KOPT-K1 (cell line): Measurements from ENCODE around the gene HDAC3.
"Not testable (repeated sequence)": the region's sequence is repeated elsewhere in the genome, so short reads cannot be mapped to it uniquely, and the experiment has no call there.

Source experiments
- H3K27ac ChIP-seq: fragments of 200-600 bp; sonication (generic); 2 replicates; pipeline ENCODE4 v1.5.1; 2016; ENCODE audit warnings: antibody characterized with exemption, mild to moderate bottlenecking, low read depth, low read length; ENCODE audit not compliant: poor library complexity, severe bottlenecking
- H3K36me3 ChIP-seq: fragments of 200-600 bp; sonication (generic); 2 replicates; pipeline ENCODE4 v1.5.1; 2017; ENCODE audit warnings: antibody characterized with exemption, mild to moderate bottlenecking, low read length, moderate library complexity; ENCODE audit not compliant: insufficient read depth
- H3K9me3 ChIP-seq: fragments of 200-600 bp; sonication (generic); 2 replicates; pipeline ENCODE4 v1.5.1; 2017; ENCODE audit warnings: antibody characterized with exemption, low read length, mild to moderate bottlenecking; ENCODE audit not compliant: insufficient read depth, poor library complexity, severe bottlenecking

The HDAC3 gene

GRCh38 chr5:141630570-141631140 is 6.0 kb downstream of the HDAC3 start:
- Histone ChIP-seq H3K36me3 (peaks cover 83% of the 10 kb centered on the region), H3K27ac (no peak overlapping the region), H3K9me3 (no peaks in the 10 kb centered on the region)

DNA sequence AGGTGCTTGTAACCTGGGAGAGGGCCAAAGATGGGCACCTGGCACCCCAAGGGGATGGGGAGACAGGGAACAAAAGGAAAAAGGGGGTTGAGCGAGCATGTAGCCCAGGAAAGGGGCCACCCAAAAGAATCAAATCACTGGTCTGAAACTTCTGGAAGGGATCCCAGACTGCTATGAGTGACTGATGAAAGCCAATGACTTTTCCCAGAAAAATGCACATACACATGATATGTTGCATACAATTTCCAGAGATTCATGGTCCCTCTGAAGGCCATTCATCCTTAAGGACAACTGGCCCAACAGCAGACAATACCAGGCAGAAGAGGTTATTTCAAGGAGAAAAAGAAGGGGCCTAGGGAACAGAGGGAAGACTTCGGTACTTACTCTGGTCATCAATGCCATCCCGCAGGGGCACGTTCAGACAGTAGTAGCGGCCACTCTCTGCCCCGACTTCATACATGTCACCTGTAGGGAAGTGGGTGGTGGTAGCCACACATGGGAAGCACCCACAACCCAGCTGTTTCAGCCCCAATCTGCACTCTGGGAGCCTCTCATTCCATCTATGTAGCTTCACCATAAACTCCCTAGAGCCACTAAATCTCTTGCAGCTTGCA is 8.4 kb downstream of the HDAC3 start:
- Histone ChIP-seq H3K36me3 (peaks cover 98% of the 10 kb centered on the region), H3K9me3 (no peaks in the 10 kb centered on the region), H3K27ac (no peak overlapping the region)

GRCh38 chr5:141623611-141624010 is 13.0 kb downstream of the HDAC3 start:
- Histone ChIP-seq H3K27ac (peak overlapping the region; percentile 52), H3K9me3 (no peaks in the 10 kb centered on the region), H3K36me3 (peaks cover 93% of the 10 kb centered on the region)

- peak overlapping the region; percentile 52 for H3K27ac ChIP-seq
- H3K9me3 ChIP-seq: no peaks in the 10 kb centered on the region
- peaks cover 89% of the 10 kb centered on the region for H3K36me3 ChIP-seq
Measured at GRCh38 chr5:141623186-141623585, 13.5 kb downstream of the HDAC3 start.

DNA sequence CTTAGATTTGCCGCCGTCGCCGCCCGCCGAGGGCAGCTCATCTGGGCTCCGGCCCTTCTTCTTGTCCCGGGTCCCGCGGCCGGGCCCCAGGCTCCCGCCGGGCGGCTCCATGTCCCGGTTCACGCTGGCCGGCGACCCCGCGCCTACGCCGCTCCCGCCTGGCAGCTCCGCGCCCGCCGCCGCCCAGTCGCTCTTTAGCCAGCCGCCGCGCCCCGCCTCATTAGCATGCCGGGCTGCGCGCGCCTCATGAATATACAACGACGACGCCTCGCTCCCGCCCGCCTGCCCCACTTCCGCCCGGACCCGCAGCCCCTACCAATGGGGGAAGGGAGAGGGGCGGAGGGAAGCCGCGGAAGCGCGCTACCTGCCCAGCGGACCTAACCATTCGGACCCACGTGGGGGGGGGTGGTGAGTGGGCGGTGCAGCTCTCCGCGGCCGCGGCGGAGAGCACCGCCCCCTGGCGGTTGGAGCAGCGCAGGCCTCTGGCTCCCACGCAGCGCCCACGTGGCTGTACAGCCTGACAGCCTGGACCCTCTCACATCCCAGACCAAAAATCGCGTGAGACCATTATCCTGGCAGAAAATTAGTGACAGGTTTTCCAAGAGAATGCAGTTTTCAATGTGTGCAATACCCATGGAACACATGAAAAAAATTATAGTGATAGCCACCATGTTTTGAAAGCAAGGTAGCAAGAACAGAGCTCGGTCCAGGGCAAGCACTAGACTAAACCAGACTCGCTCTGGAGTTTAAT is 17.7 kb downstream of the HDAC3 start, which contains the start of gene DIAPH1:
TSS of gene DIAPH1 (minus strand) at position 197 of the 751 bp plus-strand sequence. CDS start at position 111, 86 bp downstream.
- Histone ChIP-seq H3K27ac (peak within 1 kb of the TSS; percentile 92), H3K36me3 (peaks cover 62% of the 10 kb centered on the region)

DNA sequence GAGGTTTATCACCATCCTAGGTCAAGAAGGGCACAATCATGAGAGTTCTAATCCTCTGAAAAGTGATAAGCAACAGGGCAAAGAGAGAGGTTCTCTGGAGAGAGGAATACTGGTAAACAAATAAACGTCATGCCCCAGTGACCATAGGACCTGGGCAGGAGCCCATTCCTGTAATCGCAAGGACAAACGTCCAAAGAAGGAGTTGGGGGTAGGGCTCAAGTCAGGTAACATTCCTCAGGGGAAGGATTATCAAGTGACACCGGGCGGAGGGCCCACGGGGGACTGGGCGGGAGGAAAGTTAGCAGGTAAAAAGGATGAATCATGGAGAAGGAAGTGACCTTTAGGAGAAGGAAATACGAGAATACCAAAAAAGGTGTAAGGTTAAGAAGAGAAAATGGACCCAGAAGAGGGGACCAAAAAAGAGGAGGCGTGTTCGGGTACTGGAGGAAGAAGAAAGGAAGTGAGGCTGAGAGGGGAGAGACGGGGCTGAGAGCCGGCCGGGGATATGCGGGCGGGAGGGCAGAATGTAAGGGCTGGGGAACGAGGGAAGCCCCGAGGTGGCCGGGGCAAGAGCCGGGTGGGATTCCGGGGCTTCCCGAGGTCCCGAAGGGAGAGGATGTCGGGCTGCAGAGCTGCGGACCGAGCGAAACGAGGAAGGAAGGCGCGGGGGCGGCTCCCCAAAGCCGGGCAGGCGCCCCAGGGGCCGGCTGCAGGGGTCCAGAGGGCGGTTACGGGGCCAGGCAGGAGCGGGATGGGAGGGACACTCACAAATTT is 18.4 kb downstream of the HDAC3 start:
- peak overlapping the region; percentile 92 for H3K27ac ChIP-seq
- no peaks in the 10 kb centered on the region for H3K9me3 ChIP-seq
- H3K36me3 ChIP-seq: peaks cover 54% of the 10 kb centered on the region

More for the DNA sequence above, 17.7 kb downstream of the HDAC3 start, which contains the start of gene DIAPH1:
- H3K9me3 ChIP-seq: no peaks in the 10 kb centered on the region

GRCh38 chr5:141617682-141618029 is 19.0 kb downstream of the HDAC3 start:
- Histone ChIP-seq H3K36me3 (peaks cover 48% of the 10 kb centered on the region), H3K27ac (peak overlapping the region; percentile 92), H3K9me3 (no peaks in the 10 kb centered on the region)

- Histone ChIP-seq H3K27ac (peak overlapping the region; percentile 92), H3K36me3 (peaks cover 48% of the 10 kb centered on the region), H3K9me3 (no peaks in the 10 kb centered on the region)
Measured at GRCh38 chr5:141617128-141617527, 19.5 kb downstream of the HDAC3 start.

DNA sequence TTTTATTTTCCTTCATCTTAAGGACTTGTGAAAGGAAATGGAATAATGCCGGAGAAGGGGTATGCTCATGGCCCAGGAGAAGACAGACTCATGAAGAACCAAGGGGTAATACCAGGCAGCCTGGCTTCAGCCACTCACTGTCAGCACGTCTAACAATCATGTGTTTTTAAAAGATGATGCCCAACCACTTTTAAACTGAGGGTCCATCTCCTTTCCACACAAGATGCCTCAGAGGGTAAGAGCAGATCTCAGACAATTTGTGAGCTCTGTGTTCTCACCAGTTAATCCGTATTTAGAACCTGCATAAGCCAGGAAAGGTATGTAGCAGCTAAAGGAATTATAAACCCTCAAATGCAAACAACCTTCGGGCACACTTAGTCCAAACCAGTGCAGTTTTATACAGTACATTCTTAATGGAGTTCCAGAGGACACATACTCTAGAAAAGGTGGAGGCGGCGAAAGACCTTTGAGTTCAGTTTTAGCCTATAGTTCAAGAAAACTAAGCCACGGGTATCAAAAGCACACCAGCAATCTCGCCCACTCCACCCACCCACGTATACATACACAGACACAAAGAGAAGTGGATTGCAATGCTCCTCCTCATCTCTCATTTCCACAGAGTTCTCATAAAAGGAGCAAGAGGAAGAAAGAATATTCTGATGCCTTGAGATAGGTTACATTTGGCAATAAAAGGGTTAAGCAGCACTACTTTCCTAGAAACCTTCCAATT is 20.5 kb downstream of the HDAC3 start:
- Histone ChIP-seq H3K9me3 (no peaks in the 10 kb centered on the region), H3K27ac (peak overlapping the region; percentile 92), H3K36me3 (peaks cover 46% of the 10 kb centered on the region)

- H3K36me3 ChIP-seq: peaks cover 35% of the 10 kb centered on the region
- no peaks in the 10 kb centered on the region for H3K9me3 ChIP-seq
- peak overlapping the region; percentile 1 for H3K27ac ChIP-seq
Measured at GRCh38 chr5:141613344-141613743, 23.3 kb downstream of the HDAC3 start.

DNA sequence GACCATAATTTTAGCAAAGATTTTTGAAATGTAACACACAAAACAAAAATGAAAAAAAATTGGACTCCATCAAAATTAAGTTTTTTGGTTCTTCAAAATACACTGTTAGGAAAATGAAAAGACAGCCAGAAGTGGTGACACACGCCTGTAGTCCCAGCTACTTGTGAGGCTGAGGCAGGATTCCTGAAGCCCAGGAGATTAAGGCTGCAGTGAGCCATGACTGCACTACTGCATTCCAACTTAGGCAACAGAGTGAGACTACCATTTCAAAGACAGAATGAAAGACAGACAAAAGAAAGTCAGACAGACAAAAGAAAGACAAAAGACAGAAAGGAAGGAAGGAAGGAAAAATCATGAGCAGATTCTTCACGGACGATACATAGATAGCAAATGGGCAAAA is 25.4 kb downstream of the HDAC3 start:
- Histone ChIP-seq H3K9me3 (no peaks in the 10 kb centered on the region), H3K27ac (peak overlapping the region; percentile 34), H3K36me3 (peaks cover 27% of the 10 kb centered on the region)

GRCh38 chr5:141609921-141610320 is 26.7 kb downstream of the HDAC3 start:
- H3K36me3 ChIP-seq: peaks cover 20% of the 10 kb centered on the region

GRCh38 chr5:141609044-141609443 is 27.6 kb downstream of the HDAC3 start:
- H3K9me3 ChIP-seq: no peaks in the 10 kb centered on the region
- peaks cover 20% of the 10 kb centered on the region for H3K36me3 ChIP-seq
- peak overlapping the region; percentile 98 for H3K27ac ChIP-seq

More at GRCh38 chr5:141609921-141610320, 26.7 kb downstream of the HDAC3 start:
- H3K27ac ChIP-seq: peak overlapping the region; percentile 98
- H3K9me3 ChIP-seq: not testable (repeated sequence)

GRCh38 chr5:141608557-141608956 is 28.1 kb downstream of the HDAC3 start:
- H3K27ac ChIP-seq: peak overlapping the region; percentile 98
- H3K36me3 ChIP-seq: peaks cover 20% of the 10 kb centered on the region
- no peaks in the 10 kb centered on the region for H3K9me3 ChIP-seq
